Peyer's patch (tissue), 4 donors: Measurements from ENCODE around the gene MECP2. TPM values are rescaled to one million over a fixed set of nuclear protein-coding genes. Genes with fewer than 3 reads are reported as not detected.

ENCODE experiments used
- DNase-seq, 3 donors: peaks; one replicate each; pipeline ENCODE4 v3.0.0-alpha.2; 2017 to 2019
- H3K27ac ChIP-seq, 4 donors: fragments of 200-600 bp; sonication (generic); one replicate each; pipeline ENCODE4 v1.5.1; 2016 to 2019
- H3K27me3 ChIP-seq, 2 donors: fragments of 200-600 bp; sonication (generic); one replicate each; pipeline ENCODE4 v1.5.1; 2019
- H3K36me3 ChIP-seq, 3 donors: fragments of 200-600 bp; sonication (generic); one replicate each; pipeline ENCODE4 v1.5.1; 2016 to 2019
- H3K4me1 ChIP-seq, 4 donors: fragments of 200-600 bp; sonication (generic); one replicate each; pipeline ENCODE4 v1.5.1; 2016 to 2019
- H3K4me3 ChIP-seq, 4 donors: fragments of 200-600 bp; sonication (generic); 1 replicate in 3 of 4; 2 replicates in 1 of 4; pipeline ENCODE4 v1.5.1; 2016 to 2019; ENCODE audit warnings: mild to moderate bottlenecking in 1 of 4
- H3K9me3 ChIP-seq, 4 donors: fragments of 200-600 bp; sonication (generic); one replicate each; pipeline ENCODE4 v1.5.1; 2016 to 2019; ENCODE audit warnings: mild to moderate bottlenecking in 1 of 4
- CTCF ChIP-seq, 6 experiments: fragments of 450-650 bp in 4 of 6; fragments of 200-600 bp in 2 of 6; sonication (generic) in 1 of 6; IDR thresholded peaks; one replicate each; pipeline ENCODE4 v1.5.1; 2017 to 2019; ENCODE audit warnings: antibody characterized with exemption in 6 of 6, mild to moderate bottlenecking in 3 of 6, moderate library complexity in 1 of 6
- POLR2A ChIP-seq, 2 donors: fragments of 450-650 bp; IDR thresholded peaks; one replicate each; pipeline ENCODE4 v1.5.1; 2017; ENCODE audit warnings: antibody characterized with exemption in 2 of 2, mild to moderate bottlenecking in 2 of 2, moderate library complexity in 2 of 2
- total RNA-seq, 4 donors: library from RNA; depleted of rRNA; stranded (reverse); fragments of >200 nt; gene quantifications; one replicate each; pipeline ENCODE4 v1.1.0, GENCODE V29; 2016

The MECP2 gene
- total RNA-seq, 4 donors from 2014 or later: 39.8 to 147 (median 55.4) TPM

- no peaks in the 10 kb centered on the region for H3K9me3 ChIP-seq
- peaks cover 0 to 13% (median 0%) of the 10 kb centered on the region in 3 donors for H3K36me3 ChIP-seq
- peak overlapping the region in 1 of 4 donors; percentile 52 for H3K27ac ChIP-seq
- no peaks in the 10 kb centered on the region for H3K4me1 ChIP-seq
- no peak for DNase-seq
- H3K4me3 ChIP-seq: no peak overlapping the region
- H3K27me3 ChIP-seq: no peaks in the 10 kb centered on the region
- no peak for TF ChIP-seq CTCF (IDR thresholded peaks at IDR 0.05)
- TF ChIP-seq POLR2A (IDR thresholded peaks at IDR 0.05): no peak
These were observed 85.9 kb downstream of the MECP2 start for GRCh38 chrX:154011376-154012335.

DNA sequence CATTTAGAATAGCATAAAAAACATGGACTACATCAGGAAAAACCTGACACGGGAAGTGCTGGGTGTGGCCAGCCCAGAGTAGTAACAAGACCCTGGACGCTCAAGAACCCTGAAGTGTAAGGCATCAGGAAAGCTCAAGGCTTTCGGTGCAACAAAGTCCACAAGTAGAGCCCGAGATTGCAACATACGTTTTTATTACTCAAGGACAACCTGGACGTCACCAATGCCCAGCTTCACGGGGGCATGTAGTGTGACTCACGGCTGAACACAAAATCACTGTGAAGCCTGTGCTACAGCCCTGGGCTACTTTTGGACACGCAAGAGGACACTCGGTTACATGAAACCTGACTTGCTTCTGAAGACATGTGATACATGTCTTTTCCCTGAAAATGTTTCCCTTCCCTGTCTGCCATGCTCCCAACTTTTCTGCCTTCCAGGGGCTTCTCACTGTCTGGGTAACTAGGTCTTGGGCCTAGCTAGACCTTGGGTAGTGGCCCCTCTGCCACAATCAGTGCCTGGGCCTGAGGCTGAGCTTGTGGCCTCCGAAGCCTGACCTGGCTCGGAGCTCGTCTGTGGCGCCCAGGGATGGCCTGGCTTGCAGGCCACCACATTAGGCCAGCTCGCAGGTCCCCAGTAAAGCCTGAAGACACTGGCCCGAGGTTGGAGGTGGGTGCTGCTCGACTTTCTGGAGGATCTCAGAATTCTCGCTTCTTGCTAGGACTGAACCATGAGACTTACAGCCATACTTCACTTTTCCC lies 87.0 kb downstream of the MECP2 start:
- TF ChIP-seq POLR2A (IDR thresholded peaks at IDR 0.05) (no peak), CTCF (IDR thresholded peaks at IDR 0.05) (no peak)
- H3K4me1 ChIP-seq: no peaks in the 10 kb centered on the region
- peaks cover 0 to 3% (median 0%) of the 10 kb centered on the region in 3 donors for H3K36me3 ChIP-seq
- DNase-seq: peak in 1 of 3 donors; percentile 64
- H3K27ac ChIP-seq: peak overlapping the region in 2 of 4 donors; percentile 48 to 71
- no peaks in the 10 kb centered on the region for H3K27me3 ChIP-seq
- H3K9me3 ChIP-seq: no peaks in the 10 kb centered on the region
- H3K4me3 ChIP-seq: no peak overlapping the region

DNA sequence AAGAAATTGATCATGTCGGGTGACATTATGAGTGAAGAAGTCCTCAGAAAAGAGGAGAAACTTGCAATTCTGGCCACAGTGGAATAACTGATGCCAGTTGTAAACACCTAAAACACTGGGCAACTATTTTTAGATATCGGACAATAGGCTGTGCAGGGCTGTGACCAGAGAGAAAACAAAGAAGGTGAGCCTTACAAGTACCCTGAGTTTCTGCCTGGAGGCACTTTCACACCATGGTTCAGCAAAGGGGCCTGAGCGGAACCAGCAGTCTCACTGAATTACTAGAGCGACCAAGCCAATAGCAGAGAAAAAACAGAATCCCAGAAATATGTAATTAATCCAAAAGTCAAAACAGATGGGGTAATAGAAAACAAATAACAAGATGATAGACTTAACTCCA lies 89.0 kb downstream of the MECP2 start:
- Histone ChIP-seq H3K4me1 (no peaks in the 10 kb centered on the region), H3K27ac (peak overlapping the region in 2 of 4 donors; percentile 10 to 57), H3K9me3 (no peaks in the 10 kb centered on the region), H3K36me3 (no peaks in the 10 kb centered on the region), H3K27me3 (no peaks in the 10 kb centered on the region), H3K4me3 (no peak overlapping the region)
- TF ChIP-seq POLR2A (IDR thresholded peaks at IDR 0.05) (no peak), CTCF (IDR thresholded peaks at IDR 0.05) (no peak)
- peak in 1 of 3 donors; percentile 37 for DNase-seq

GRCh38 chrX:154006947-154007346 lies 90.6 kb downstream of the MECP2 start:
- Histone ChIP-seq H3K9me3 (no peaks in the 10 kb centered on the region), H3K36me3 (no peaks in the 10 kb centered on the region), H3K27me3 (no peaks in the 10 kb centered on the region), H3K4me1 (no peaks in the 10 kb centered on the region), H3K4me3 (no peak overlapping the region), H3K27ac (peak overlapping the region in 1 of 4 donors; percentile 57)
- TF ChIP-seq POLR2A (IDR thresholded peaks at IDR 0.05) (no peak), CTCF (IDR thresholded peaks at IDR 0.05) (no peak)
- no peak for DNase-seq

DNA sequence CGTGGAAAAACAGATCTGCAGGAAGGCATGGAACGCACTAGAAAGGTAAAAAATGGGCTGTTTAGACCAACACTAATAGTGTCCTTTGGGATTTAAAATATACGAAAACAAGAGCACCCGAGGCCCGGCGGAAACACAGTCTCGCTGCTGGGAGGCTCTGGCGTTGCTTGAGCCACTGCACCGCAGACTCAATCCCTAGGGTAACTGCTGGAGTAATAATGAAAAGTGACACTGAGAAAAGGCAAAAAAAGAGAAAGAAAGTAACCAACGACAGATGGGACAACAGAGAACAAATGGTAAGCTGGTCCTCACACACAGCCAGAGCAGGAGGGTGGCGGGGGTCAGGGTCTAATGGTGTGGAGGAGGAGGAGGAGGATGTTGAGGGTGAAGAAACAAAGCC lies 93.2 kb downstream of the MECP2 start:
- peak overlapping the region in 1 of 4 donors; percentile 67 for H3K27ac ChIP-seq
- no peak for TF ChIP-seq CTCF (IDR thresholded peaks at IDR 0.05)
- TF ChIP-seq POLR2A (IDR thresholded peaks at IDR 0.05): no peak
- H3K4me3 ChIP-seq: no peak overlapping the region
- no peaks in the 10 kb centered on the region for H3K4me1 ChIP-seq
- no peak for DNase-seq
- no peaks in the 10 kb centered on the region for H3K9me3 ChIP-seq
- H3K36me3 ChIP-seq: no peaks in the 10 kb centered on the region
- H3K27me3 ChIP-seq: no peaks in the 10 kb centered on the region
